IMR-90 (cell line): ENCODE data around the gene IL21R. TPM values are rescaled to one million over a fixed set of nuclear protein-coding genes. Genes with fewer than 3 reads are reported as not detected.

Experiments used
- ATAC-seq: fragments of 200-7000 bp; cut with Tn5 transposase; 2 replicates; pipeline ENCODE4 v1.9.1; 2020; ENCODE audit warnings: low read depth, mild to moderate bottlenecking, moderate library complexity
- BruUV-seq: library from RNA; stranded (reverse); fragments of 400-500 nt; replicated peaks from 2 replicates; lab custom pipeline; 2021; lab: Mats Ljungman, UMichigan
- CTCF ChIA-PET: fragments of 300-600 bp; formaldehyde crosslinking; extraction: SDS; loops from one replicate; lab custom pipeline; 2021; ENCODE audit warnings: antibody characterized with exemption; lab: Yijun Ruan, JAX
- POLR2A ChIA-PET: fragments of 300-600 bp; sonication (Branson Sonifier 250); formaldehyde crosslinking; loops from one replicate; lab custom pipeline; 2022; ENCODE audit warnings: antibody characterized with exemption; ENCODE audit not compliant: unreplicated experiment; lab: Charles Lee
- DNase-seq: peaks from one replicate; pipeline ENCODE4 v3.0.0; 2013
- H2AFZ ChIP-seq: replicated peaks from 2 replicates; pipeline ENCODE3; 2013; ENCODE audit warnings: low read length, mild to moderate bottlenecking; ENCODE audit not compliant: poor library complexity
- H2AK5ac ChIP-seq: 2 replicates; pipeline ENCODE4 v1.6.1; 2013; ENCODE audit warnings: low read depth, low read length, inconsistent platforms
- H2AK9ac ChIP-seq: replicated peaks from 2 replicates; pipeline ENCODE3; 2013; ENCODE audit warnings: mild to moderate bottlenecking, low read depth, low read length, moderate library complexity; ENCODE audit not compliant: poor library complexity
- H2BK120ac ChIP-seq: 2 replicates; pipeline ENCODE4 v1.6.1; 2013; ENCODE audit warnings: low read depth, low read length, inconsistent platforms
- H2BK15ac ChIP-seq: 3 replicates; pipeline ENCODE4 v1.6.1; 2013; ENCODE audit warnings: low read depth, low read length, inconsistent platforms
- H2BK20ac ChIP-seq: 2 replicates; pipeline ENCODE4 v1.6.1; 2013; ENCODE audit warnings: low read depth, mild to moderate bottlenecking, inconsistent platforms, low read length, moderate library complexity
- H2BK5ac ChIP-seq: 2 replicates; pipeline ENCODE4 v1.6.1; 2013; ENCODE audit warnings: mild to moderate bottlenecking, low read depth, low read length, inconsistent platforms; ENCODE audit not compliant: poor library complexity, severe bottlenecking
- H3K14ac ChIP-seq: replicated peaks from 2 replicates; pipeline ENCODE4 v1.6.1; 2013; ENCODE audit warnings: low read depth, low read length, inconsistent platforms
- H3K18ac ChIP-seq: 2 replicates; pipeline ENCODE4 v1.6.1; 2013; ENCODE audit warnings: low read depth, low read length, control low read depth
- H3K23ac ChIP-seq: 2 replicates; pipeline ENCODE4 v1.6.1; 2013; ENCODE audit warnings: low read depth, low read length, inconsistent platforms
- H3K27ac ChIP-seq: 2 replicates; pipeline ENCODE4 v1.5.1; 2013; ENCODE audit warnings: mild to moderate bottlenecking, control low read depth, low read length; ENCODE audit not compliant: insufficient read depth
- H3K27me3 ChIP-seq: 2 replicates; pipeline ENCODE4 v1.6.1; 2013; ENCODE audit warnings: low read length; ENCODE audit not compliant: control insufficient read depth, insufficient read depth
- H3K36me3 ChIP-seq: 2 replicates; pipeline ENCODE4 v1.6.1; 2013; ENCODE audit warnings: low read length, mixed read lengths; ENCODE audit not compliant: control insufficient read depth, insufficient read depth
- H3K4ac ChIP-seq: 2 replicates; pipeline ENCODE4 v1.6.1; 2013; ENCODE audit warnings: low read depth, low read length, inconsistent platforms
- H3K4me1 ChIP-seq: 2 replicates; pipeline ENCODE4 v1.6.1; 2013; ENCODE audit warnings: low read length, mixed read lengths; ENCODE audit not compliant: control insufficient read depth, insufficient read depth
- H3K4me2 ChIP-seq: 2 replicates; pipeline ENCODE4 v1.6.1; 2013; ENCODE audit warnings: low read depth, mild to moderate bottlenecking, control low read depth, low read length, moderate library complexity
- H3K4me3 ChIP-seq: 2 replicates; pipeline ENCODE4 v1.5.1; 2013; ENCODE audit warnings: low read depth, mild to moderate bottlenecking, control low read depth, low read length, moderate library complexity; ENCODE audit not compliant: insufficient read depth
- H3K56ac ChIP-seq: 2 replicates; pipeline ENCODE4 v1.6.1; 2013; ENCODE audit warnings: low read length, inconsistent platforms; ENCODE audit not compliant: insufficient read depth; ENCODE audit errors: extremely low read depth
- H3K79me1 ChIP-seq, 2 experiments: 2 replicates each; pipeline ENCODE4 v1.6.1; 2013; ENCODE audit warnings: low read length in 2 of 2, inconsistent platforms in 1 of 2, low read depth in 1 of 2
- H3K9ac ChIP-seq: 2 replicates; pipeline ENCODE4 v1.6.1; 2013; ENCODE audit warnings: low read depth, low read length, control low read depth
- H3K9me1 ChIP-seq: 2 replicates; pipeline ENCODE4 v1.6.1; 2013; ENCODE audit warnings: low read length, inconsistent platforms; ENCODE audit not compliant: insufficient read depth
- H3K9me3 ChIP-seq: 2 replicates; pipeline ENCODE4 v1.6.1; 2013; ENCODE audit warnings: low read length; ENCODE audit not compliant: control insufficient read depth, insufficient read depth
- H4K20me1 ChIP-seq: 2 replicates; pipeline ENCODE4 v1.6.1; 2013; ENCODE audit warnings: low read length, inconsistent platforms; ENCODE audit not compliant: insufficient read depth
- H4K5ac ChIP-seq: 2 replicates; pipeline ENCODE4 v1.6.1; 2013; ENCODE audit warnings: mild to moderate bottlenecking, low read depth, low read length, control low read depth
- H4K8ac ChIP-seq, 2 experiments: 2 replicates each; pipeline ENCODE4 v1.6.1; 2013; ENCODE audit warnings: low read depth in 2 of 2, low read length in 2 of 2, control low read depth in 1 of 2, inconsistent platforms in 1 of 2
- H4K91ac ChIP-seq: 2 replicates; pipeline ENCODE4 v1.6.1; 2013; ENCODE audit warnings: low read depth, low read length, inconsistent platforms; ENCODE audit not compliant: insufficient read depth
- CEBPB ChIP-seq: IDR thresholded peaks from 2 replicates; pipeline ENCODE4 v1.6.1; 2012; ENCODE audit warnings: low read depth, low read length, improper control_type of control experiment
- CTCF ChIP-seq: conservative IDR thresholded peaks from 2 replicates; pipeline ENCODE4 v1.5.1; 2012; ENCODE audit warnings: mild to moderate bottlenecking, low read depth, low read length, improper control_type of control experiment
- FOS ChIP-seq: fragments of 150-350 bp; IDR thresholded peaks from 2 replicates; pipeline ENCODE4 v1.6.1; 2016; ENCODE audit warnings: low read depth, low read length
- MAFK ChIP-seq: IDR thresholded peaks from 2 replicates; pipeline ENCODE4 v1.6.1; 2012; ENCODE audit warnings: low read depth, low read length, improper control_type of control experiment
- MAZ ChIP-seq: IDR thresholded peaks from 2 replicates; pipeline ENCODE4 v1.6.1; 2012; ENCODE audit warnings: low read depth, mild to moderate bottlenecking, low read length, improper control_type of control experiment, moderate library complexity, borderline replicate concordance
- MXI1 ChIP-seq: IDR thresholded peaks from 2 replicates; pipeline ENCODE4 v1.6.1; 2012; ENCODE audit warnings: low read depth, mild to moderate bottlenecking, low read length, moderate library complexity, borderline replicate concordance
- NFE2L2 ChIP-seq: fragments of 150-350 bp; IDR thresholded peaks from 2 replicates; pipeline ENCODE4 v1.6.1; 2016; ENCODE audit warnings: low read depth, mild to moderate bottlenecking, low read length
- POLR2A ChIP-seq: IDR thresholded peaks from 2 replicates; pipeline ENCODE4 v1.6.1; 2012; ENCODE audit warnings: mild to moderate bottlenecking, low read depth, low read length
- RCOR1 ChIP-seq: IDR thresholded peaks from 2 replicates; pipeline ENCODE4 v1.6.1; 2012; ENCODE audit warnings: mild to moderate bottlenecking, low read length, improper control_type of control experiment; ENCODE audit not compliant: insufficient replicate concordance
- SMC3 ChIP-seq: fragments of 150-350 bp; IDR thresholded peaks from 2 replicates; pipeline ENCODE4 v1.6.1; 2016; ENCODE audit warnings: low read depth, mild to moderate bottlenecking, antibody characterized with exemption, low read length, moderate library complexity
- dilution Hi-C: fragments of 300-500 bp; cut with HindIII; formaldehyde crosslinking; loops from one replicate; pipeline ENCODE4 v1.14.3; 2018; ENCODE audit warnings: low sequenced_read_pairs; ENCODE audit not compliant: unreplicated experiment
- in situ Hi-C: fragments of 300-500 bp; cut with MboI; formaldehyde crosslinking; loops from 3 replicates; pipeline ENCODE4 v1.14.3; 2019; ENCODE audit warnings: low sequenced_read_pairs, inconsistent platforms, mixed read lengths
- intact Hi-C: fragments of 100-400 bp; cut with micrococcal nuclease; formaldehyde crosslinking; loops from 2 replicates; pipeline ENCODE4 v1.10.0; 2022
- polyA plus RNA-seq, 3 experiments: library from polyadenylated mRNA; depleted of rRNA; stranded (reverse); fragments of >200 nt; gene quantifications; 2 replicates each; pipeline ENCODE4 v1.2.3, GENCODE V29; 2012; ENCODE audit warnings: low replicate concordance in 1 of 3
- total RNA-seq: library from RNA; depleted of rRNA; stranded (reverse); fragments of >200 nt; gene quantifications from 2 replicates; pipeline ENCODE4 v1.2.3, GENCODE V29; 2012
- TF ChIP-seq, protein P1 (sequence below): fragments of 150-350 bp; IDR thresholded peaks from 2 replicates; pipeline ENCODE4 v1.6.1; 2016; ENCODE audit warnings: low read depth, mild to moderate bottlenecking, low read length, moderate library complexity, borderline replicate concordance

The IL21R gene
- total and polyA plus RNA-seq, 2 of the 4 experiments (the other 2 are of a cell fraction) = 0.72 to 0.97 TPM

DNA sequence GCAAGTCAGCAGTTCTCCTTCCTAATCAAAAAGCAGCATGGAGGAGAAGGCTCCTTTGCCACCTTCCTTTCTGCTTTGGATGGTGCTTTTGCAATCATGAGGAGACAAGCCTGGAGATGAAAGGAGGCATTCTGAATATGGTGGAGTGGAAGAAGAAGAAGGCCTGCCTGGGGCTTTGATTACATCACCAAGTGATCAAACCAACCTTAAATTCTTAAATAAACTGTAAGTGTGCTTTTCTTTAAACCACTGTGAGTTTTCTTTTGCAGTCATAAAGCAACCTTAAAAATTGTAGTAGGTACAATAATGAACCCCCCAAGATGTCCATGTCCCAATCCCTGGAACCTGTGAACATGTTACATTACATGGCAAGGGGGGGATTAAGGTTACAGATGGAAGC, 31.7 kb upstream of the IL21R start:
- in situ Hi-C loops = loop anchor here (5.0 kb wide), 2 partner anchors 82 to 138 kb away; no protein-coding TSS in a partner anchor
- intact Hi-C loops = no loop called here

More for the DNA sequence above, 31.7 kb upstream of the IL21R start:
- 0 out of 2 replicates have a peak, but pooled peaks cover 14% of the 10 kb centered on the region for H3K9me1 ChIP-seq
- no peaks in the 10 kb centered on the region for H4K20me1 ChIP-seq
- H3K36me3 ChIP-seq = 0 out of 2 replicates have a peak, but pooled peaks cover 2% of the 10 kb centered on the region
- no peak overlapping the region for H3K23ac ChIP-seq
- no peak for TF ChIP-seq SMC3
- no peak for TF ChIP-seq CEBPB
- TF ChIP-seq MAZ = no peak
- no peak for TF ChIP-seq RCOR1
- TF ChIP-seq POLR2A = no peak
- no peak for TF ChIP-seq CTCF
- TF ChIP-seq NFE2L2 = no peak
- no peak for TF ChIP-seq MAFK
- no peak for TF ChIP-seq MXI1
- TF ChIP-seq, protein P1, sequence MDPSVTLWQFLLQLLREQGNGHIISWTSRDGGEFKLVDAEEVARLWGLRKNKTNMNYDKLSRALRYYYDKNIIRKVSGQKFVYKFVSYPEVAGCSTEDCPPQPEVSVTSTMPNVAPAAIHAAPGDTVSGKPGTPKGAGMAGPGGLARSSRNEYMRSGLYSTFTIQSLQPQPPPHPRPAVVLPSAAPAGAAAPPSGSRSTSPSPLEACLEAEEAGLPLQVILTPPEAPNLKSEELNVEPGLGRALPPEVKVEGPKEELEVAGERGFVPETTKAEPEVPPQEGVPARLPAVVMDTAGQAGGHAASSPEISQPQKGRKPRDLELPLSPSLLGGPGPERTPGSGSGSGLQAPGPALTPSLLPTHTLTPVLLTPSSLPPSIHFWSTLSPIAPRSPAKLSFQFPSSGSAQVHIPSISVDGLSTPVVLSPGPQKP = no peak
- no peak for TF ChIP-seq FOS
- no peak overlapping the region for H2AK9ac ChIP-seq
- no peak for ATAC-seq
- no peak overlapping the region for H3K18ac ChIP-seq
- CTCF ChIA-PET = interaction anchor here (0.6 kb wide), 1 partner anchor 201 kb away, joined by 3 read pairs; no protein-coding TSS in a partner anchor
- H4K91ac ChIP-seq = no peak overlapping the region
- dilution Hi-C loops = no loop called here
- BruUV-seq = no TSS peak
- no peak overlapping the region for H4K5ac ChIP-seq
- H3K56ac ChIP-seq = no peak overlapping the region
- H3K9ac ChIP-seq = no peak overlapping the region
- H2BK15ac ChIP-seq = no peak overlapping the region
- H3K9me3 ChIP-seq = no peaks in the 10 kb centered on the region; the same call in 1 of the 2 replicates
- no peak overlapping the region for H3K14ac ChIP-seq
- no peaks in the 10 kb centered on the region for H3K27me3 ChIP-seq
- no peaks in the 10 kb centered on the region for H3K79me1 ChIP-seq
- POLR2A ChIA-PET = no interaction called here
- 0 out of 2 replicates have a peak overlapping the region, but pooled peaks have one; percentile 22 for H3K4ac ChIP-seq
- peak overlapping the region; percentile 17 for H2AFZ ChIP-seq
- H2BK5ac ChIP-seq = no peak overlapping the region
- H3K4me3 ChIP-seq = no peak overlapping the region
- no peak overlapping the region for H3K4me2 ChIP-seq
- no peak overlapping the region for H4K8ac ChIP-seq
- no peak overlapping the region for H2BK20ac ChIP-seq
- H2AK5ac ChIP-seq = peak overlapping the region; percentile 43; the same call in 1 of the 2 replicates
- H2BK120ac ChIP-seq = no peak overlapping the region
- H3K27ac ChIP-seq = no peak overlapping the region
- DNase-seq = no peak
- H3K4me1 ChIP-seq = peaks cover 15% of the 10 kb centered on the region
